ENCODE results near the gene GFOD1. TPM values are rescaled to one million over a fixed set of nuclear protein-coding genes. Genes with fewer than 3 reads are reported as not detected.
A peak's percentile ranks its signal among the peaks of the same experiment; 100 is the strongest.

The GFOD1 gene
- total and polyA plus RNA-seq, 2 donors (not counting 1 experiment from before 2014, with no cell fraction given), result 10.5 to 25.3 TPM

DNA sequence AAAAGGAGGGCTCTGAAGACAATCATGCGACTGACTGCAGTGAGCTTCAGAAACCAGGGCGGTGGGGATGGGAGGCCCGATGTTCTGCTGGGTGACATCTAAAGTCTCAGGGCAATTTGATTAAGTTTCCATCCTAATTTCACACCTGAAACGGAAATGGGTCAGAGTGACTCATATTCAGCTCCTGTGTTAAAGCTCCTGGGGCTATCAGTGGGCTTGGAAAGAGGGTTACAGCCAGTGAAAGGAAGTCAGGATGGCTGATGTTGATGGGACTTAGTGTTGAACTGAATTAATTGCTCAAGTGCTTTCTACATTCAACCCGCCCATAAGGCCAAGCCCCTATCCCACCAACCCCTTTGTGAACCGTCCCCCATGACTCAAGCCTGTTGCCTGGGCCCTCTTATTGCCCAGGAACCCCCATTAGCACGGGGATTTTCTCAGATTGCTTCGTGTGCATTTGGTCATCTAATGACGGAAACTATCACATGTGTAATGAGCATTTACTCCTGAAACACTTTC lies 112.0 kb downstream of the GFOD1 start:
- no peak overlapping the region for H3K4me2 ChIP-seq (ENCODE audit: extremely low read depth, insufficient read depth, low read length)
- H3K4me1 ChIP-seq (ENCODE audit: control insufficient read depth, extremely low read depth, insufficient read depth, low read length), result no peaks in the 10 kb centered on the region

DNA sequence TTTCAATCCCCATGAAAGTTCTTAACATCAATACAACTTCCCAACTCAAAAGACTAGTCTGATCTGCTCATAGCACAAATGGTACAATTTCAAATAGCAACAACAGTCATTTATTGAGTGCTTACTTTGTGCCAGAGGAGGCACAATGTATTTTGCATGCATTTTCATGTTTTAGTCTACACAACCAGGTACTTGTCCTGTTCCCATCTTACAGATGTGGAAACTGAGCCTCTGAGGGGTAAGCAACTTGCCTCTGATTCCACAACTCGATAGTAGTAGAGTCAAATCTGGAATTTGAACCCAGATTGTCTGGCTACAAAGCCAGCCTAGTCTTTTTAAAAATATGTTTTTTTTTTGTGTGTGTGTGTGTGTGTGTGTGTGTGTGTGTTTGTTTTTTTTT lies 113.5 kb downstream of the GFOD1 start:
- Histone ChIP-seq H2AFZ (ENCODE audit: low read length) (no peak overlapping the region), H3K4me2 (ENCODE audit: extremely low read depth, insufficient read depth, low read length) (no peak overlapping the region), H4K20me1 (ENCODE audit: control insufficient read depth, extremely low read depth, insufficient read depth, low read length) (no peaks in the 10 kb centered on the region), H3K36me3 (ENCODE audit: control insufficient read depth, insufficient read depth, low read length) (no peaks in the 10 kb centered on the region), H3K4me3 (replicated peaks in 1 of 4; ENCODE audit: control extremely low read depth in 1 of 4, insufficient read depth in 1 of 4, low read depth in 3 of 4, low read length in 4 of 4) (no peak overlapping the region), H3K9ac (ENCODE audit: insufficient read depth, low read length) (no peak overlapping the region), H3K79me2 (ENCODE audit: control insufficient read depth, insufficient read depth, low read length) (no peaks in the 10 kb centered on the region), H3K27ac (ENCODE audit: insufficient read depth, low read length) (no peak overlapping the region), H3K4me1 (ENCODE audit: control insufficient read depth, extremely low read depth, insufficient read depth, low read length) (peaks cover 2% of the 10 kb centered on the region), H3K9me3 (ENCODE audit: control insufficient read depth, insufficient read depth, low read depth, low read length) (no peaks in the 10 kb centered on the region), H3K27me3 (ENCODE audit: control insufficient read depth, insufficient read depth, low read length) (no peaks in the 10 kb centered on the region)
- no peak for DNase-seq (ENCODE audit: low read depth in 2 of 2)
- no peak for TF ChIP-seq EZH2 (IDR thresholded peaks at IDR 0.05; ENCODE audit: low read length, missing control alignments)
- TF ChIP-seq, protein P1, sequence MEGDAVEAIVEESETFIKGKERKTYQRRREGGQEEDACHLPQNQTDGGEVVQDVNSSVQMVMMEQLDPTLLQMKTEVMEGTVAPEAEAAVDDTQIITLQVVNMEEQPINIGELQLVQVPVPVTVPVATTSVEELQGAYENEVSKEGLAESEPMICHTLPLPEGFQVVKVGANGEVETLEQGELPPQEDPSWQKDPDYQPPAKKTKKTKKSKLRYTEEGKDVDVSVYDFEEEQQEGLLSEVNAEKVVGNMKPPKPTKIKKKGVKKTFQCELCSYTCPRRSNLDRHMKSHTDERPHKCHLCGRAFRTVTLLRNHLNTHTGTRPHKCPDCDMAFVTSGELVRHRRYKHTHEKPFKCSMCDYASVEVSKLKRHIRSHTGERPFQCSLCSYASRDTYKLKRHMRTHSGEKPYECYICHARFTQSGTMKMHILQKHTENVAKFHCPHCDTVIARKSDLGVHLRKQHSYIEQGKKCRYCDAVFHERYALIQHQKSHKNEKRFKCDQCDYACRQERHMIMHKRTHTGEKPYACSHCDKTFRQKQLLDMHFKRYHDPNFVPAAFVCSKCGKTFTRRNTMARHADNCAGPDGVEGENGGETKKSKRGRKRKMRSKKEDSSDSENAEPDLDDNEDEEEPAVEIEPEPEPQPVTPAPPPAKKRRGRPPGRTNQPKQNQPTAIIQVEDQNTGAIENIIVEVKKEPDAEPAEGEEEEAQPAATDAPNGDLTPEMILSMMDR (conservative IDR thresholded peaks at IDR 0.05 in 1 of 2, IDR thresholded peaks at IDR 0.05 in 1 of 2; ENCODE audit: low read depth in 1 of 2, low read length in 2 of 2), result no peak

More for the DNA sequence above, 112.0 kb downstream of the GFOD1 start:
- Histone ChIP-seq H3K27ac (ENCODE audit: insufficient read depth, low read length) (no peak overlapping the region), H2AFZ (ENCODE audit: low read length) (no peak overlapping the region), H3K79me2 (ENCODE audit: control insufficient read depth, insufficient read depth, low read length) (no peaks in the 10 kb centered on the region), H3K9ac (ENCODE audit: insufficient read depth, low read length) (no peak overlapping the region), H3K9me3 (ENCODE audit: control insufficient read depth, insufficient read depth, low read depth, low read length) (no peaks in the 10 kb centered on the region), H4K20me1 (ENCODE audit: control insufficient read depth, extremely low read depth, insufficient read depth, low read length) (no peaks in the 10 kb centered on the region), H3K36me3 (ENCODE audit: control insufficient read depth, insufficient read depth, low read length) (no peaks in the 10 kb centered on the region), H3K4me3 (replicated peaks in 1 of 4; ENCODE audit: control extremely low read depth in 1 of 4, insufficient read depth in 1 of 4, low read depth in 3 of 4, low read length in 4 of 4) (no peak overlapping the region), H3K27me3 (ENCODE audit: control insufficient read depth, insufficient read depth, low read length) (no peaks in the 10 kb centered on the region)
- no peak for DNase-seq (ENCODE audit: low read depth in 2 of 2)
- no peak for TF ChIP-seq EZH2 (IDR thresholded peaks at IDR 0.05; ENCODE audit: low read length, missing control alignments)
- TF ChIP-seq, protein P1 (conservative IDR thresholded peaks at IDR 0.05 in 1 of 2, IDR thresholded peaks at IDR 0.05 in 1 of 2; ENCODE audit: low read depth in 1 of 2, low read length in 2 of 2), result no peak

DNA sequence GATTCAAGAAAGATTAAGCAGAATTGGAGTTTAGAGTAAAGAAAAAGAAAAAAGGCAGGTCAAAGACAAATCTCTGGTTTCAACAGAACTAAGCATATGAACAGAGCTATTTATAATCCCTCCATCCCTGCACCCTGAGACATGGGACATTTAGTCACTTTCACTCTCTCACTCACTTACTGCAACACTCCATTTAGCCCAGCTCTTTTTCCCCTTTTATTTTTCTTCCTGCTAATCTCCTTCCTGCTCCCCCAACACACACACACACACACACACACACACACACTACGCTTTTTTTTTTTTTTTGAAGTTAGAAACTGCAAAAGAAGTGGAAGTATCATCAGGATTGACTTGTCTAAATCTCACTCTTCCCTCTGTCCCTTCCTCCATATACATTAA lies 113.9 kb downstream of the GFOD1 start:
- Histone ChIP-seq H3K4me1 (ENCODE audit: control insufficient read depth, extremely low read depth, insufficient read depth, low read length) (peaks cover 4% of the 10 kb centered on the region), H3K4me3 (replicated peaks in 1 of 4; ENCODE audit: control extremely low read depth in 1 of 4, insufficient read depth in 1 of 4, low read depth in 3 of 4, low read length in 4 of 4) (no peak overlapping the region), H3K79me2 (ENCODE audit: control insufficient read depth, insufficient read depth, low read length) (no peaks in the 10 kb centered on the region), H3K9ac (ENCODE audit: insufficient read depth, low read length) (no peak overlapping the region), H3K36me3 (ENCODE audit: control insufficient read depth, insufficient read depth, low read length) (no peaks in the 10 kb centered on the region), H3K4me2 (ENCODE audit: extremely low read depth, insufficient read depth, low read length) (no peak overlapping the region), H3K27me3 (ENCODE audit: control insufficient read depth, insufficient read depth, low read length) (no peaks in the 10 kb centered on the region), H4K20me1 (ENCODE audit: control insufficient read depth, extremely low read depth, insufficient read depth, low read length) (no peaks in the 10 kb centered on the region), H2AFZ (ENCODE audit: low read length) (no peak overlapping the region), H3K9me3 (ENCODE audit: control insufficient read depth, insufficient read depth, low read depth, low read length) (no peaks in the 10 kb centered on the region), H3K27ac (ENCODE audit: insufficient read depth, low read length) (no peak overlapping the region)
- DNase-seq (ENCODE audit: low read depth in 2 of 2), result peak in 1 of 2 donors; percentile 29
- TF ChIP-seq EZH2 (IDR thresholded peaks at IDR 0.05; ENCODE audit: low read length, missing control alignments), result no peak

Data from fibroblast of lung (primary cell).